ENCODE results near the gene TNNT1.

- TF ChIP-seq YY1 (IDR thresholded peaks at IDR 0.05; ENCODE audit: insufficient read depth, insufficient read length) (no peak), ZNF274 (IDR thresholded peaks at IDR 0.05; ENCODE audit: low read depth, low read length) (no peak)
These were observed 12.5 kb downstream of the TNNT1 start for GRCh38 chr19:55136399-55137102.

All from NT2/D1 (cell line).